Renal cortical epithelial cell (primary cell): Measurements from ENCODE around the gene UBE2O. TPM values are rescaled to one million over a fixed set of nuclear protein-coding genes. Genes with fewer than 3 reads are reported as not detected.
A peak's percentile ranks its signal among the peaks of the same experiment; 100 is the strongest.

ENCODE experiments used
- DNase-seq: peaks from one replicate; pipeline ENCODE4 v3.0.0-alpha.2; 2011; ENCODE audit warnings: low read depth
- total RNA-seq: library from RNA; depleted of rRNA; stranded (reverse); fragments of >200 nt; gene quantifications from 2 replicates; pipeline ENCODE4 v1.2.3, GENCODE V29; 2014

The UBE2O gene
- total RNA-seq, 1 donor from 2014 or later = 36.8 TPM

GRCh38 chr17:76439314-76439928 lies 13.5 kb downstream of the UBE2O start:
- DNase-seq = no peak

- peak; percentile 73 for DNase-seq
Observed at GRCh38 chr17:76438906-76439305, 14.0 kb downstream of the UBE2O start.

GRCh38 chr17:76437467-76438402 lies 15.2 kb downstream of the UBE2O start:
- DNase-seq = peak; percentile 60

DNA sequence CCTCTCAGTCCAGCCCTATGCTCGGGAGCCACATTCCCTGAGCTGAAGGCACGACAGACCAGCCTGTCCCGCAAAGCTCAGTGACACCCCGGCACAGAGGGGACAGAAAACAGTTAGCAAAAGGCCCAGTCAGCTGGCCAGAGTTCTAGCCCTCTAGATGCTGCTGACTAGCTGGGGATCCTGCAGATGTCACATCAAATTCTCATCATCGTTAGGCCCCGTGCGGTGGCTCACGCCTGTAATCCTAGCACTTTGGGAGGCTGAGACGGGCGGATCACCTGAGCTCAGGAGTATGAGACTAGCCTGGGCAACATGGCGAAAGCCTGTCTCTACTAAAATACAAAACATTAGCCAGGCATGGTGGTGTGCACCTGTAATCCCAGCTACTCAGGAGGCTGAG lies 17.2 kb downstream of the UBE2O start:
- no peak for DNase-seq

- no peak for DNase-seq
Observed at GRCh38 chr17:76434870-76435269, 18.1 kb downstream of the UBE2O start.

- DNase-seq = no peak
Observed at GRCh38 chr17:76433693-76434092, 19.3 kb downstream of the UBE2O start.

- peak; percentile 33 for DNase-seq
Observed at GRCh38 chr17:76432712-76433336, 20.1 kb downstream of the UBE2O start.

- no peak for DNase-seq
Observed at GRCh38 chr17:76432004-76432403, 20.9 kb downstream of the UBE2O start.

DNA sequence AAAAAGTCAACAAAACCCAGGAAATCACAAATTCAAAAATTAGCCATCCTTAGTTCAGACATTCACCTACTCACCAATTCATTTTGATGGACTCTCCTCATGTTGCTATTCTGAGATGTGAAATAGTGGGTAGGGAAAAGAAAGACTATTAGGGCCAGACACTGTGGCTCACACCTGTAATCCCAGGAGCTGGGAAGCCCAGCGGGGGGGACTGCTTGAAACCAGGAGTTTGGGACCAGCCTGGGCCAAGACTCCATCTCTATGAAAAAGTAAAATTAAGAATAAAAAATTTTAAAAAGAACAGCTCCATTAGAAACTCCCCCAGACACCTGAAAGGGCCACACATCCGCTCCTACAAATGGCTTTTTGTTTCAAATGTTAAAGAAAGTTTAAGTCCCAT lies 21.4 kb downstream of the UBE2O start:
- no peak for DNase-seq

- DNase-seq = no peak
Observed at GRCh38 chr17:76428511-76428910, 24.4 kb downstream of the UBE2O start.

DNA sequence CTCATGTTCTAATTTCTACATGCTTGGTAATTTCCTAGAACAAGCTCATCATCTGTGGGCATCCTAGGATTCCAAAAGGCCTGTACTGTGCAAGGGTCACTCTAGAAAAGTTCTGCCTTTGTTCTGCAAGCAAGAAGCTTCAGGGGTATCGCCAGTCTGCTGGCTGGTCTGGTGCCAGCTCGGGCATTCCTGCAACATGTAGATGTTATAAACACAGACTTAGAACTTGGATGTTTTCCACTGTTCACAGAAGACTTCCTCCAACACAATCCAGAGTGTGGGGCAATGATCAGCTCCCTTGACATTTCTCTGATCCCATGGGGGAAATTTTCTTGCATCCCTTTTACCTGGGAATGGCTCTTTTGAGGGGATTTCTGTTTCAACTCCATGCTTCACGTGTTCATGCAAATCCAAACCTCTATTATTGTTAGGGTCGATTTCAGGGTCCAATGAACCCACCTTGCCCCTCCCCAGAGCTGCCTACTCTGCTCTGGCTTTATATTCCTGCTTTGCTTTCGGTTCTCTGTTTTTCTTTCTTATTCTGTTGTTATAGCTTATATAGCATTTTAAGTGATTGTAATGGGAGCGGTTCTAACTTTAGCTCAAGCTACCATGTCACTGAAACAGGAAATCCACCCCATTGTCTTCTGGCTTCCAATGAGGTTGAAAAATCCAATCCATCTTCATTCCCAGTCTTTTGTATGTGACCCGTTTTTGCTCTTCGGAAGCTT lies 25.3 kb downstream of the UBE2O start:
- peak; percentile 88 for DNase-seq

- no peak for DNase-seq
Observed at GRCh38 chr17:76426853-76427252, 26.1 kb downstream of the UBE2O start.

DNA sequence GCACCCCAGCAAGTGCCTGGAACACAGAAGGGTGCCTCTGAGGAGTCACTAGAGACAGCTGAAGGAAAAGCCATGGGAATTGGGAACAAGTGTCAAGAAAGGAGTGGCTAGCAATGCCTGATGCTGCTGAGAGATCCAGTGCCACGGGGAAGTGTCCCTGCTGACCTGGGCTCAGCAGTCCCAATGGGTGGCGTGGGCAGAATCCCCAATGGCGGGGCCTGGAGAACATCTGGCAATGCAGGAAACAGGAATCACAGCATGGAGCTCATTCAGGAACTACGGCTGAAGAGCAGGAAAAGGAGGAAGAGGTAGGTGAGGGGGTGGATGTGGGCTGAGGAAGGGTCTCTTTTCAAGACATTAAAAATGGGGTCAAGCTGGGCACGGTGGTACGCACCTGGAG lies 30.1 kb downstream of the UBE2O start:
- no peak for DNase-seq

DNA sequence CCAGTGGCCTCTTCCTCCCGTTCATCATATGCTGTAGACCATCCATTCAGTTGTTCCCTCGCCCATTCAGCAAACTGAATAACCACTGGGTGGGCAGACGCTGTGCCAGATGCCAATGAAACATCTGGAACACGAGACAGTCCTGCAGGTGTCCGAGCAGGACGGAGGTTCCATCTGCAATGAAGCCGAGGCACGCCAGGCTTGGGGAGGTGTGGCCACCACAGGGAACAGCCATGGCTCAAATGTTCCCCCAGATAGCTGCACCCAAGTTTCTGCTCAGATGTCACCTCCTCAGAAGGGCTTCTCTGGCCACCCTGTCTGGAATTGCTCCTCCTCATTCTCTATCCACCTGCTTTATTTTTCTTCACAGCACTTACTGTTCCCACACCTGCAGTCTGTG lies 30.5 kb downstream of the UBE2O start:
- DNase-seq = no peak

DNA sequence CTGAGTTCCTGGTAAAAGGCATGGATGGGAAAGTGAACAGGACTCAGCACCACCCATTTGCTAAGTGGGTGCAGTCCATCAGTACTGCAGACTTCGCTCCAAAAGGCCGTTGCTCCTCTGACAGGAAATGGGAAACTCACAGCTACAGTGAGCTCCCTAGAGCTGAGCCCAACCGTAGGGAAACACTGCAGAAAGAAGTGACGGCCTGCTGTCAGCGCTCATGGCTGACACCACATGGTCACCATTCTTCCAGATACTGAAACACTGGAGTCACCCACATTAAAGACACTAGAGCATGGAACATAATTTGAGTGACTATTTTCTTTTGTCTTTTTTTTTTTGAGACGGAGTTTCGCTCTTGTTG lies 31.9 kb downstream of the UBE2O start:
- DNase-seq = no peak

GRCh38 chr17:76420356-76421043 lies 32.5 kb downstream of the UBE2O start:
- no peak for DNase-seq

DNA sequence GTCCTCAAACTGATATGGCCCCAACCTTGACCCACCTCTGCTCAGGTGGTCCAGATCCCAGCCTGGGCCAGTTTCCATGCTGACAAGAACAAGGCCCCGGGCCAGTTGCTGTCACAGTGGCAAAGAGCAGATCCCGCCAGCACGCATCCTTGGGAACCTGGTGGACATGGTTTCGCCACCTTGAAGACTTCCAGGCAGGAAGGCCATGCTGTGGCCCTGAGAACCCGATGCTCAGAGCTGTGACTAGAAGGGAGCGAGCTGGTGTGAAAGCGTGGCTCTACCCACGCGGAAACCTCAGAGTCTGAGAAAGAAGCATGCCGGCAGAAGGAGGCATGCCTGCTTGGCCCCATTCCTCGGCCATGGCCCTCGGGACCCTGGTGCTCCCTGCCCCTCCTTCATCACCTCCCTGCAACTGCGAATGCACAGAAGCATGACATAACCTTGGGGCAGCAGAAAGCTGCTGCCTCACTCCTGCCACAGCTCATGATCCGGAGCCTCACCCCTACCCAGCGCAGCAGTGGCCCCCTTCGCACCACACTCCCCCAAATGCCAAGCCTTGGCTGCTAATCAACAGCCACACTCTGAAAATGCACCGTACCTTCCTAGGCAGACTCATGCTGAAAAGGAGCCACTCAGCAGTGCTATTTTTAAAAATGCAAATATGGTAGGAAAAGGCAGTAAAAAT lies 33.2 kb downstream of the UBE2O start:
- DNase-seq = no peak

DNA sequence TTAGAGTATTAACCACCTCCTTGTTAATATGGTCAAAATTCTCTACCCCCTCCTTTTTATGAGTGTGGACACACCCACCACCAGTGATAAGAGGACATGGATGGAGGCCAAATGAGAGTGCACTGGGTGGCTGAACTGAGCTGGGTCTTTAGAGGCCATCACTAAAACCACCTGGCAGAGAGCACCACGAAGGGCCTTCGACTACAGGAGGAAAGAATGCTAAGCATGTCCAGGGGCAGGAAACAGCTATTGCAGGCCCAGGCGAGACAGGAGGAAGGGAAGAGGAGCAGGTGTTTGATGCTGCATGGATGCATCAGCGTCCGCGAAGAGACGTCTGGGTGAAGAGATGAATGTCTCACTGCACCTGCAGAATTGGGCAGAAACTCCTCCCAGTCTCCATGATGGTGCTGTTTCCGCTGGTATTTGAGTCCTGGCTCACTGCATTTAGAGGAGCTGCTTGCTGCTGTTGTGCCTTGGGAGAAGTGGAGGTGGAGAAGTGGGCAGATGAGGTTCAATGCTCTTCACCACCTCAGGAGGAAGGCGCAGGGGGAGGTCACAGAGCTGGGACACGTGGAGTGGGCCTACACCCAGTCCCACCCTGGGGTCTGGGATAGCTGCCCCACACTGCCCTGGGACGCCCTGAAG lies 35.3 kb downstream of the UBE2O start:
- DNase-seq = no peak

- DNase-seq = no peak
Observed at GRCh38 chr17:76416899-76417298, 36.1 kb downstream of the UBE2O start.

GRCh38 chr17:76416457-76416856 lies 36.5 kb downstream of the UBE2O start:
- no peak for DNase-seq
